Cardiac fibroblast (primary cell): Measurements from ENCODE around the gene ADAMTSL2.
A peak's percentile ranks its signal among the peaks of the same experiment; 100 is the strongest.

ENCODE experiments used
- DNase-seq, 2 donors: peaks; one replicate each; pipeline versions ENCODE4 v3.0.0 to v3.0.0-alpha.2; 2010; ENCODE audit warnings: low read depth in 2 of 2
- H3K4me3 ChIP-seq, 2 donors: replicated peaks in 1 of 2; 1 replicate in 1 of 2; 2 replicates in 1 of 2; pipeline ENCODE4 v1.5.1; 2011; ENCODE audit warnings: low read depth in 2 of 2, low read length in 2 of 2, mild to moderate bottlenecking in 2 of 2, moderate library complexity in 1 of 2
- CTCF ChIP-seq: IDR thresholded peaks from one replicate; pipeline ENCODE4 v1.5.1; 2011; ENCODE audit warnings: low read depth, mild to moderate bottlenecking, low read length, inconsistent platforms

Gene ADAMTSL2

GRCh38 chr9:133556354-133556753 is 21.9 kb downstream of the ADAMTSL2 start:
- no peak for DNase-seq
- no peak overlapping the region for H3K4me3 ChIP-seq
- TF ChIP-seq CTCF, result no peak

- H3K4me3 ChIP-seq, result no peak overlapping the region
- no peak for TF ChIP-seq CTCF
- no peak for DNase-seq
Measured at GRCh38 chr9:133557581-133557980, 23.1 kb downstream of the ADAMTSL2 start.

- no peak overlapping the region for H3K4me3 ChIP-seq
- no peak for TF ChIP-seq CTCF
- peak; percentile 80 to 84 for DNase-seq
Measured at GRCh38 chr9:133558191-133559126, 24.0 kb downstream of the ADAMTSL2 start.

GRCh38 chr9:133560311-133560710 is 25.8 kb downstream of the ADAMTSL2 start:
- no peak for TF ChIP-seq CTCF
- H3K4me3 ChIP-seq, result no peak overlapping the region
- DNase-seq, result peak in 1 of 2 donors; percentile 65

- TF ChIP-seq CTCF, result no peak
- DNase-seq, result no peak
- no peak overlapping the region for H3K4me3 ChIP-seq
Measured at GRCh38 chr9:133560944-133561343, 26.4 kb downstream of the ADAMTSL2 start.

- DNase-seq, result no peak
- no peak overlapping the region for H3K4me3 ChIP-seq
- TF ChIP-seq CTCF, result no peak
Measured at GRCh38 chr9:133561976-133562554, 27.6 kb downstream of the ADAMTSL2 start.
